Fibroblast of lung (primary cell): ENCODE data around the gene DSG1. TPM values are rescaled to one million over a fixed set of nuclear protein-coding genes. Genes with fewer than 3 reads are reported as not detected.

Experiments used
- DNase-seq, 2 donors: peaks; one replicate each; pipeline versions ENCODE4 v3.0.0 to v3.0.0-alpha.2; 2010; ENCODE audit warnings: low read depth in 2 of 2
- H2AFZ ChIP-seq: 2 replicates; pipeline ENCODE4 v1.5.1; 2012; ENCODE audit warnings: low read length, control low read depth, inconsistent platforms
- H3K27ac ChIP-seq: 2 replicates; pipeline ENCODE4 v1.5.1; 2011; ENCODE audit warnings: low read length, control low read depth; ENCODE audit not compliant: insufficient read depth
- H3K27me3 ChIP-seq: 2 replicates; pipeline ENCODE4 v1.5.1; 2011; ENCODE audit warnings: mild to moderate bottlenecking, low read length; ENCODE audit not compliant: control insufficient read depth, insufficient read depth
- H3K36me3 ChIP-seq: 2 replicates; pipeline ENCODE4 v1.5.1; 2011; ENCODE audit warnings: low read length; ENCODE audit not compliant: control insufficient read depth, insufficient read depth
- H3K4me1 ChIP-seq: 2 replicates; pipeline ENCODE4 v1.5.1; 2011; ENCODE audit warnings: low read length; ENCODE audit not compliant: control insufficient read depth, insufficient read depth; ENCODE audit errors: extremely low read depth
- H3K4me2 ChIP-seq: 2 replicates; pipeline ENCODE4 v1.5.1; 2011; ENCODE audit warnings: low read length, control low read depth; ENCODE audit not compliant: insufficient read depth; ENCODE audit errors: extremely low read depth
- H3K4me3 ChIP-seq, 4 experiments: fragments of 200-600 bp in 1 of 4; sonication (generic) in 1 of 4; replicated peaks in 1 of 4; 2 replicates each; pipeline ENCODE4 v1.5.1; 2011 to 2016; ENCODE audit warnings: low read length in 4 of 4, low read depth in 3 of 4, mild to moderate bottlenecking in 3 of 4, control low read depth in 2 of 4, inconsistent platforms in 1 of 4, mixed read lengths in 1 of 4; ENCODE audit not compliant: insufficient read depth in 1 of 4; ENCODE audit errors: control extremely low read depth in 1 of 4
- H3K79me2 ChIP-seq: 2 replicates; pipeline ENCODE4 v1.5.1; 2012; ENCODE audit warnings: mild to moderate bottlenecking, low read length, inconsistent platforms; ENCODE audit not compliant: control insufficient read depth, insufficient read depth
- H3K9ac ChIP-seq: 2 replicates; pipeline ENCODE4 v1.5.1; 2011; ENCODE audit warnings: mild to moderate bottlenecking, low read length, control low read depth; ENCODE audit not compliant: insufficient read depth
- H3K9me3 ChIP-seq: 2 replicates; pipeline ENCODE4 v1.5.1; 2012; ENCODE audit warnings: low read depth, low read length; ENCODE audit not compliant: control insufficient read depth, insufficient read depth
- H4K20me1 ChIP-seq: 2 replicates; pipeline ENCODE4 v1.5.1; 2011; ENCODE audit warnings: low read length; ENCODE audit not compliant: control insufficient read depth, insufficient read depth; ENCODE audit errors: extremely low read depth
- EZH2 ChIP-seq: IDR thresholded peaks from 2 replicates; pipeline ENCODE4 v1.5.1; 2012; ENCODE audit warnings: low read length, control low read depth, mild to moderate bottlenecking; ENCODE audit errors: missing control alignments
- polyA minus RNA-seq: library from RNA; depleted of rRNA, polyadenylated mRNA; stranded (reverse); fragments of >200 nt; gene quantifications from 2 replicates; pipeline ENCODE4 v1.2.3, GENCODE V29; 2011; ENCODE audit warnings: low replicate concordance
- polyA plus RNA-seq, 2 donors: library from polyadenylated mRNA; depleted of rRNA in 1 of 2; stranded (reverse) in 1 of 2; unstranded in 1 of 2; fragments of >200 nt; gene quantifications; 2 replicates each; pipeline ENCODE4 v1.2.1, GENCODE V29; 2011 to 2012; ENCODE audit warnings: missing spikeins in 1 of 2
- total RNA-seq: library from RNA; depleted of rRNA; stranded (reverse); fragments of >200 nt; gene quantifications from 2 replicates; pipeline ENCODE4 v1.2.1, GENCODE V29; 2014
- TF ChIP-seq, protein P1 (sequence below), 2 donors: IDR thresholded peaks in 1 of 2; conservative IDR thresholded peaks in 1 of 2; 1 replicate in 1 of 2; 2 replicates in 1 of 2; pipeline ENCODE4 v1.5.1; 2011 to 2012; ENCODE audit warnings: low read length in 2 of 2, control low read depth in 1 of 2, inconsistent platforms in 1 of 2, low read depth in 1 of 2, mild to moderate bottlenecking in 1 of 2

Gene DSG1
- total RNA-seq (not detected in 2 replicates), polyA plus RNA-seq (not detected in 2 replicates), polyA minus RNA-seq (not detected in 2 replicates)
- polyA plus RNA-seq (2012): not detected in 2 replicates

DNA sequence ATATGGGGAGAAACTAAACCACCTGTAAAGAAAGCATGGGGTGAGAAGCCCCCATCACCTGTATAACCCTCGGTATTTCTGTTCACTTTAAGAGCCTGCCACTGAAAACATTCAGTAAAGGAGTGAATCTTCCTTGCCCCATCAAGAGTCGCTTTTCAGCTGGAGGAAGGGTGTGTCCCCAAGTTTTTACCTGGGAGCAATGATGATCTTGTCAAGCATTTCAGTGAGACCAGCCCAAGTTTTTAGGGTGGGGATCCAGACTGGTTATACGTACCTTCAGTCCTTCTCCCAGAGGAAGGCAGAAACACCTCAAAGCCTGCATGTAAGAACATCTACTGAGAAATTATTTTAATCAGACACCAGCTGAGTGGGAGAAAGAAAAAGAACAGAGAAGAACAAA lies at the start of gene DSG1:
Gene DSG1, plus strand, starts transcription at position 301 of the 400 bp plus-strand sequence. CDS start 141 bp downstream, outside the sequence.
- no peaks in the 10 kb centered on the region for H3K79me2 ChIP-seq
- no peaks in the 10 kb centered on the region for H3K27me3 ChIP-seq
- no peaks in the 10 kb centered on the region for H3K4me1 ChIP-seq
- no peaks in the 10 kb centered on the region for H4K20me1 ChIP-seq
- H3K4me2 ChIP-seq: no peak within 1 kb of the TSS
- no peak within 1 kb of the TSS for H3K4me3 ChIP-seq
- H3K36me3 ChIP-seq: no peaks in the 10 kb centered on the region
- no peak within 1 kb of the TSS for H3K9ac ChIP-seq
- H3K9me3 ChIP-seq: no peaks in the 10 kb centered on the region
- no peak within 1 kb of the TSS for H2AFZ ChIP-seq
- DNase-seq: no peak
- H3K27ac ChIP-seq: no peak within 1 kb of the TSS
- no peak for TF ChIP-seq EZH2
- TF ChIP-seq, protein P1, sequence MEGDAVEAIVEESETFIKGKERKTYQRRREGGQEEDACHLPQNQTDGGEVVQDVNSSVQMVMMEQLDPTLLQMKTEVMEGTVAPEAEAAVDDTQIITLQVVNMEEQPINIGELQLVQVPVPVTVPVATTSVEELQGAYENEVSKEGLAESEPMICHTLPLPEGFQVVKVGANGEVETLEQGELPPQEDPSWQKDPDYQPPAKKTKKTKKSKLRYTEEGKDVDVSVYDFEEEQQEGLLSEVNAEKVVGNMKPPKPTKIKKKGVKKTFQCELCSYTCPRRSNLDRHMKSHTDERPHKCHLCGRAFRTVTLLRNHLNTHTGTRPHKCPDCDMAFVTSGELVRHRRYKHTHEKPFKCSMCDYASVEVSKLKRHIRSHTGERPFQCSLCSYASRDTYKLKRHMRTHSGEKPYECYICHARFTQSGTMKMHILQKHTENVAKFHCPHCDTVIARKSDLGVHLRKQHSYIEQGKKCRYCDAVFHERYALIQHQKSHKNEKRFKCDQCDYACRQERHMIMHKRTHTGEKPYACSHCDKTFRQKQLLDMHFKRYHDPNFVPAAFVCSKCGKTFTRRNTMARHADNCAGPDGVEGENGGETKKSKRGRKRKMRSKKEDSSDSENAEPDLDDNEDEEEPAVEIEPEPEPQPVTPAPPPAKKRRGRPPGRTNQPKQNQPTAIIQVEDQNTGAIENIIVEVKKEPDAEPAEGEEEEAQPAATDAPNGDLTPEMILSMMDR (conservative IDR thresholded peaks at IDR 0.05 in 1 of 2, IDR thresholded peaks at IDR 0.05 in 1 of 2; ENCODE audit: low read depth in 1 of 2, low read length in 2 of 2): no peak

DNA sequence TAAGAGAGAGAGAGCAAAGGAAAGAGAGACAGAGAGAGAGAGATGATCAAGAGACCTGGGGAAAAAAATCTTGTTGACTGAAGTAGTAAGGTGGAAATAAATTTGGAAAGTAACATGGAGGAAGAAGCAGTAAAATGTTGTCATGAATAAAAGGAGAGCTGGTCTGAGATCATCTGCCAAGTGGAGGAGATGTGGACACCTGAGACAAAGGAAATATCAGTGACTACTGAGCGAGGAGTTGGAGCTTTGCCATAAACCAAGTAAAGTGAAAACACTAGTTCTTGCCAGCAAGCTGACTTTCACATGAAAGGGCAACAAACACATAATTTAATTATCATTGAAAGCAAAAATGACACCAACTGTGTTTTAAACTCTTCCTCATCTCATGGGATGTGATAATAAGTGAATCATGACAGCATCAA lies 49.0 kb upstream of the DSG1 start:
- Histone ChIP-seq H3K79me2 (no peaks in the 10 kb centered on the region), H3K9ac (no peak overlapping the region), H3K4me2 (no peak overlapping the region), H3K27me3 (no peaks in the 10 kb centered on the region), H3K27ac (no peak overlapping the region), H3K36me3 (no peaks in the 10 kb centered on the region), H4K20me1 (no peaks in the 10 kb centered on the region), H3K9me3 (no peaks in the 10 kb centered on the region), H3K4me1 (no peaks in the 10 kb centered on the region), H2AFZ (no peak overlapping the region), H3K4me3 (no peak overlapping the region)
- TF ChIP-seq, protein P1 (conservative IDR thresholded peaks at IDR 0.05 in 1 of 2, IDR thresholded peaks at IDR 0.05 in 1 of 2; ENCODE audit: low read depth in 1 of 2, low read length in 2 of 2): no peak
- TF ChIP-seq EZH2: no peak
- DNase-seq: peak in 1 of 2 donors; percentile 36

DNA sequence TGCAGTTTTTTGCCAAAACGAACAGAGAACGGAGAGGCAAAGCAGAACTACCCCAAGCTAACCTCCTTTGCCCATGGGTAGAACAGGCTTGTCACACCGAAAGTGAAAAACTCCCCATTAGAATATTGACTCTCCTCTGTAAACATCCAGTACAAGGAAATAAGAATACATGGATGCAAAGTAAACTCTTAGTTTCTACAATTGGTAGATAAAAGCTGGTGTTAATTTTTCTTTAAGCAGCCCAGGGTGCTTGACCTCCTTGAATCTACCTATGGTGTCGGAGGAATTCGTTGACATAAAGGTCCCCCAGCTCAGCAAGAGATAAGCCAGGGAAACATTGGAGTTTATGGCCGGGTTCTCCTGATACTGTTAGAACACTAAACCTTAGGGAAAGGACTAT lies 48.4 kb upstream of the DSG1 start:
- Histone ChIP-seq H3K4me2 (no peak overlapping the region), H3K27me3 (no peaks in the 10 kb centered on the region), H3K9me3 (no peaks in the 10 kb centered on the region), H3K27ac (no peak overlapping the region), H3K9ac (no peak overlapping the region), H4K20me1 (no peaks in the 10 kb centered on the region), H2AFZ (no peak overlapping the region), H3K36me3 (no peaks in the 10 kb centered on the region), H3K79me2 (no peaks in the 10 kb centered on the region), H3K4me3 (no peak overlapping the region), H3K4me1 (no peaks in the 10 kb centered on the region)
- TF ChIP-seq EZH2: no peak
- TF ChIP-seq, protein P1 (conservative IDR thresholded peaks at IDR 0.05 in 1 of 2, IDR thresholded peaks at IDR 0.05 in 1 of 2; ENCODE audit: low read depth in 1 of 2, low read length in 2 of 2): no peak
- no peak for DNase-seq
